Epidermal melanocyte (primary cell): Measurements from ENCODE around the gene MPV17L2.

ENCODE experiments used
- DNase-seq: peaks from one replicate; pipeline ENCODE4 v3.0.0; 2011; ENCODE audit warnings: low spot score; ENCODE audit not compliant: insufficient read length

The MPV17L2 gene

GRCh38 chr19:18216789-18217188 is 23.8 kb downstream of the MPV17L2 start:
- no peak for DNase-seq

DNA sequence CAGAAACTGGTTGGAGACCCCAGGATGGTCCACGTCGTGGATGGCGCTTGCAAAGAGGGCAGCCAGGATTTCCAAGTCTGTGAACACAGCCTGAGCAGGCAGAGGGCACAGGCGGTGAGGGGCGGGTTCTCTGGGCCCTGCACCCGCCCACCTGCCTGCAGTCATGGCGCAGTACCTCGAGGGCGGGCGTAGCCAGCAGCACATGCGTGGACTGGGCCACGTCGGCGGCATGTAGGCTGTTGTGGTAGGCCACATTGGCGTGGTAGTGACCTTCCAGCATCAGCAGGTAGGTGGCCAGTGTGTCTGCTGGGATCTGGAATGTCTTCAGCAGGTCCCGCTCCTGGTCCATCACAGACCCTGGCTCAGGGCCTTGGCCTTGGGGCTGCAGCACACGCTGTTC is 25.1 kb downstream of the MPV17L2 start:
- DNase-seq, result no peak

DNA sequence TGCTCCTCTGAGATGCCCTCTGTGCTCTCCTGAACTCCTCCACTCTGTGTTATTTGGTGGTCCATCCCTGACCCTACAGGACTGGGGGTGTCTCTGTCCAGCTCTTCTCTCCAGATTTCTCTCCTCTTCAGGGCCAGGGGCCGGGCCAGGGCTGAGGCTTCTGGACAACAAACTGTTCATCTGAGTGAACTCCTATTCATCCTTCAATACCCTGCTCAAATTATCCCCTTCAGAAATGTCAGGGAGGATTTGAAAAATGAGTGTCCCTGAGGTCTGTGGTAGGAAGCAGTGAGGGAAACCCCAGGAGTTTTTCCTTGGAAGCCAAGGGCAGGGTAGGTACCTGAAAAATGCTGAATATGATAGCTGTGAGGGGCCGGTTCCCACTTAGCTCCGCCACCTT is 25.6 kb downstream of the MPV17L2 start:
- no peak for DNase-seq

- DNase-seq, result no peak
Measured at GRCh38 chr19:18219911-18220631, 27.1 kb downstream of the MPV17L2 start.

- DNase-seq, result no peak
Measured at GRCh38 chr19:18220632-18221275, 27.7 kb downstream of the MPV17L2 start.

DNA sequence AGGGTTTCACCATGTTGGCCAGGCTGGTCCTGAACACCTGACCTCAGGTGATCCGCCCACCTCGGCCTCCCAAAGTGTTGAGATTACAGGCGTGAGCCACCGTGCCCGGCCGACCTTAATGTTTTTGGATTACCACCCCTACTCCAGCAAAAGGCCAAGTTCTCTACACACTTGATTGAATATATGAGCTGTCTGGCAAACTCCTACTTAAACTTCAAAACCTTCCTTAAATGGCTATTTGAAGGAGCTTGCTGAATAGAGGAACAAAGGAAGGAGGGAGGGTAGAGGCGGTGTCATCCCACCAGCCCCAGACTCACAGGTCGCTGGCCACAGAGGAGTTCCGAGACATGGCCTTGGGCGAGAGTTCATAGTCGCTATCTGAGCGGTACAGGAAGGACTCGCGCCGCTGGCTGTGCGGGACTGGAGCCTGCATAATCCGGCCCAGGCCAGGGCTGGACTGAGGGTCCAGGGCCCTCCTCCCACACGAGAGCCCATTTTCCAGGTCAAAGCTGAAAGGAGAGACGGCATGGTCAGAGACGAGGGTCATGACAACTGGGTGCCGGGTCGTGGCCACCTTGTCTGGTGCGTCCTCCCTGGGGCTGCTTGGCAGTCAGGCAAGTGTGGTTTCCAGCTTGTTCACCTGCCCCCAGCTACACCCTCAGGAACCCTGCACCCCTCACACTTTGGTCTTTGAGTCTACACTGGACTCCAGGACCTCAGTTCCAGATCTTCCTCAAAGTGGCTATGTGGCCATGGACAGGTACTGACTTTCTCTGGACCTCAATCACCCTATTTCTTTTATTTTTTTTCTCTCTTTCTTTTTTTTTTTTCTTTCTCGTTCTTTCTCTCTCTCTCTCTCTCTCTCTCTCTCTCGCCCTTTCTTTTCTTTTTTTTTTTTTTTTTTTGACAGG is 29.1 kb downstream of the MPV17L2 start:
- DNase-seq, result no peak

DNA sequence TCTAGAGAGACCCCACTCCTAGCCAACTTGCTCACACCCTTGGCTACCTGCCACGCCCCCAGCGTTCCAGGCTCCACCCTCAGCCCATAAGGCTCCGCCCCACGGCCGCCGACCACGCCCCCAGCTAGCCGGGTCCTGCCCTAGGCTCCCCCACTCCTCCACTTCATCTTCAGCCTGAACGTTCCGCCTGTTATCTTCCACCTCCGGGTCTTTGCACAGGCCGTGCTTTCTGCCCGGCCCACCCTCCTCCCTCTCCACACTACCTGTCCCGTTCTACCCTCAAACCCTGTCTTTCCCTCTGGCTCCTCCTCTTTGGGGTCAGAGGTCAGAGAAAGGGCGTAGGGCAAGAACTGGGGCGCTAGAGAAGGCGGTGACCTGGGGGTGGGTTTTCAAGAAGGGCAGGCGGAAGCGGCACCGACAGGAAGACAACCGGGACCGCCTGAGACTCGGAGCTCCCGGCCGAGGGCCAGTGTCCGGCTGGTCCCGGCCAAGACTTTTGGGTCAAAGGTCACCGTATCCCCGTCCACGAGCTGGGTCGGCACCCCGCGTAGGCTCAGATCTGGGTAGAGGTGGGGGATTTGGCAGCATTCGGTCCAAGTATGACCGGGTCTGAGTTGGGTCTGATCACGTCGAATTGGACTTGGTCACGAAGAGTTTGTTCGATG is 31.0 kb downstream of the MPV17L2 start:
- DNase-seq, result no peak

- peak; percentile 98 for DNase-seq
Measured at GRCh38 chr19:18224525-18225354, 31.7 kb downstream of the MPV17L2 start.

- DNase-seq, result no peak
Measured at GRCh38 chr19:18225355-18225701, 32.3 kb downstream of the MPV17L2 start.

- DNase-seq, result no peak
Measured at GRCh38 chr19:18225702-18226468, 32.9 kb downstream of the MPV17L2 start, which contains the start of gene PDE4C. Gene PDE4C (minus strand): TSS chr19:18226438. CDS start chr19:18226415, 23 bp downstream.

DNA sequence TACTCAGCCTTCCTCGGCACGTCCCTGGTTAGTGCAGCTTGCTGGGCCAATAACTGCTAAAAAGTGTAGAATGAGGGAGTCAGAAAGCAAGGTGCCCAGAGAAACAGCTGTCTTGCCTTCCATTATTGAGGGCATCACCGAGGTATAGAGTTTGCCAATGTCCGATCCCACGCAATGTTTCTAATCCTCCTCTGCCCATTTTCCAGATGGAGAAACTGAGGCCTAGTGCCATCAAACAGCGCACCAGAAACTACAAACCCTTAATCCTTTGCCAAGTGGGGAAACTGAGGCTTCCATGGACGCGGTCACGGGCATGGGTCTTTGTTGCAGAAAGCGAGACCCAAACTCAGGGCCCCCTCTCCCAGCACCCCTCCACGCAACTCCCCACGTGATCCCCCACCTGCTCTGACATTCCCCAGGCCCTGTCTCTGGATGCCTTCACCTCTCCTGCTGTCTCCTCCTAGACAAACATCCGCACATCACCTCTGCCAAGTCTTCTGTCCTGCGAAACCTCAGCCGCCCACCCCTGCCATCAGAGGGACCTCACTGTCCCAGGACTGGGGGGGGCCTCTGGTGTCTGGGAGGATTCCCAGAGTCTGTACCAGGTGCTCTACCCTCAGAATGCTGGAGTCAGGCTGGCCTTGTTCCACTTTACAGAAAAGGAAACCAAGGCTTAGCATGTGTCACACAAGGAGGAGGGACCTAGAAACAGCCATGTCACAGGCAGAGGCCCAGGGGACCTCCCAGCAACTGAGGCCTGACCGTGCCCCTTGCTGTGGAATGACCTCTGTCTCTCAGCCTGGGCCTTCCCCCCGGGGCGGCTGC is 34.1 kb downstream of the MPV17L2 start:
- no peak for DNase-seq

DNA sequence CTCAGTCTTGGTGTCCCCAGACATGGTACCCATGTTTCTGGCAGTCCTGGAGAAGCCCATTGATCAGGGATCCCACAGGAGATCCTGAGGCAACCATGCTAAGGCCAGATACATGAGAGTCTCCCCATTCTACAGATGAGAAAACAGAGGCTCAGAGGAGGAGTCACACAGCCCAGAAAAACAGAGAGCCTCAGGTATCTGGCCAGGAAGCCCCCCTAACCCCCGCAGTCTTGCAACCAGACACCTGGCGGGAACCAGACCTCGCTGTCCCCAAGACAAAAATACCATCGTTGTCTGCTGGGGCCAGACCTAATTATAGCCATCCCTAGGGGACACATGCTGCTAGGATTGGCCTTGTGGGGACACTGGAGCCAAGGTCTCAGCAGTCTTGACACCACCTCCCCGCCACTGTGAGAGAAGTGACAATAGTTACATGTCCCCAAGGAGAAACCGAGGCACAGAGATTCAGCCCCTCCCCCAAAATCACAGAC is 34.8 kb downstream of the MPV17L2 start:
- no peak for DNase-seq

- DNase-seq, result no peak
Measured at GRCh38 chr19:18229474-18229873, 36.5 kb downstream of the MPV17L2 start.

DNA sequence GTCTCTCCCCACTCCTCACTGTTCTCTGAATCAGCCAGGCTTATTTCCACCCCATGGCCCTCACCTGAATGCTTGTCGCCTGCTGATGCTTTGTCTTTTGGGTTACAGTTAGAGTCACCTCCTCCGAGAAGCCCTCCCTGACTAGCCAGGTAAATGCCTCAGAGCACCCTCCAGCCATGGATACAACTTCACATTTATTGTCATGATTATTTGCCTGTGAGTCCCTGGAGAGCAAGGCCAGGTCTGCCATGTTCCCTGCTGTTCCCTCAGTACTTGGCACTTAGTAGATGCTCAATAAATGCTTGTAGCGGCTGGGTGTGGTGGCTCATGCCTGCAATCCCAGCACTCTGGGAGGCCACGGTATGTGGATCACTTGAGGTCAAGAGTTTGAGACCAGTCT is 36.9 kb downstream of the MPV17L2 start:
- DNase-seq, result no peak

DNA sequence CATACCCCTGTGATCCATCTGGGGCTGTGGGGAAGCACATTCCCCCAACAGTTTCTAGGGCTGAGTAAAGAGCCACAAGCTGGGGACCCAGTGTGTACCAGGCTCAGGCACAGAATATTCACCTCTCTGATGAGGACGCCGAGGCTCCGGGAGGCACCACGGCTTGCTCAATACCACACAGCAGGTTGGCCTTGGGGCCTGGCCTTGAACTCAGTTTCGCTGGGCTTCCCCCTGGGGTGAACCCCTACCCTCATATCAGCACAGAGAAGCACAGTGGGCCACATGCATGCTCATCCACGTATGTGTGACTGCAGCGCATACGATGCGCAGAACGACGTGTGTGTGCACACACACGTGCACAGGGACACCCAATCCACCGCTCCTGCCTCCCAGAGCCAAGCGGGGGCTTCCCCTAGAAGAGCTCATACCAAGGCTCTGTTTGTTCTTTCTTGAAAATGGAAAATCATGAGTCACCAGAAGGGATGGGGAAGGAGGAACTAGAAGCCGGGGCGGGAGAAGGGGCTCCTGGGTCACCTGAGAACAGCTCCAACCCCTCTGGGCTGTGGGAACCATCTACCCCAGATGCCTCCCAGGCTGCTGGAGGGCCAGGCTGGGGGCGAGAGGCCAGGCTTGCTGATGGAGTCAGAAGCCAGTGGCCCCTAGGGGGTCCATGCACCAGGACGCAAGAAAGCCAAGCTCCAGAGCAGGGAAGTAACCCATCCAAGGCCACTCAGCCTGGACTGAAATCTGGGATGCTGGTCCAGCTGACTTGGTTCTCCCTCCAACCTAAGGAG is 38.1 kb downstream of the MPV17L2 start:
- no peak for DNase-seq

DNA sequence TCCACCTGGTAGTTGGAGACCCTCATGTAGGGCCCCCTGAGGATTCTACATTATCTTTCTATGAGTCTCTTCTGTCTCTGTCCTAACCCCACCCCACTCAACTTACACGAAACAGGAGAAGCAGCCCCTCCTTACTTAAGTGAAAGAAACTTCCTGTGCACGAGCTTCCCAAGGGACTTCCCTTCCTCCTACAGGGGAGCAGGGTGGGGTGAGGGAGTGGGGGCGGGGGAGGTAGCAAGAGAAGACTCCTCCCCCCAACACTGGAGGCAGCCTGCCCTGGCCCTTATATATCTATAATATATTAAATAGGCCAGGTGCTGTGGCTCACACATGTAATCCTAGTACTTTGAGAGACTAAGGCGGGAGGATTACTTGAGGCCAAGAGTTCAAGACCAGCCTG is 38.8 kb downstream of the MPV17L2 start:
- no peak for DNase-seq

DNA sequence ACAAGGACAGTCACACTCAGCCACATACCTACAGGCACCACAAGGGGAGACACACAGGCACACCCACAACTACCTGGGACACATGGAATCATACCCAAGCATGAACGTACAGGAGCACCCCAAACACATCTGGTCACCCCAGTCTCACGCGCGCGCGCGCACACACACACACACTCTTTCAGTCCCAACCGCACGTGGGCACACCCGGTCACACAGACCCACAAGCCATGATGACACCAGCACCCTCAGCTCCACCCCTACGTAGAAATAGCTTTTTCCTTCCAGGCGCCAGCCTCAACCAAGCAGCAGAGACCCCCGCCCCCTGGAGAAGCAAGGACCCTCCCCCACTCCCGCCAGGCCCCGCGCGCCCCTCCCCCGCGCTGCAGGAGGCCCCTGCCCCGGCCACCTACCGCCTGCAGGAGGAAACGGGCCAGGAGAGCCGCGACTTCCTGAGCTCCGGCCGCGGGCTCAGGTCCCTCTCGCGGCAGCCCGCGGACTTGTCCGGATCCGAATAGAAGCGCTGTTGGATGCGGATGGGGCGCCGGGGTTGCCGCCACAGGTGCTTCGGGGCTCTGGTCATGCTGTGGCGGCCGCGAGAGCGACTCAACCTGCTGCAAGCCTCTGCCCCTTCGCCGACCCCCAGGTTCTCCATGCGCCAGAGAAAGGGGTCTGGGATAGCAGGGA is 39.7 kb downstream of the MPV17L2 start:
- DNase-seq, result no peak
